GM18867 (cell line): ENCODE measurements around the gene TMC3.
"Not testable (repeated sequence)": the region's sequence is repeated elsewhere in the genome, so short reads cannot be mapped to it uniquely, and the experiment has no call there.

Experiments used
- ATAC-seq: cut with Tn5 transposase; IDR thresholded peaks from one replicate; pipeline ENCODE4 v1.9.1; 2021; ENCODE audit warnings: mild to moderate bottlenecking, moderate library complexity; ENCODE audit not compliant: unreplicated experiment

TMC3 gene

GRCh38 chr15:81373775-81374395 lies at the start of gene TMC3:
TMC3 (minus strand) TSS chr15:81374213; CDS start chr15:81374077, 136 bp downstream.
- ATAC-seq, result no peak

- ATAC-seq, result no peak
Observed at GRCh38 chr15:81421461-81421860, 47.4 kb upstream of the TMC3 start.

- ATAC-seq, result no peak
Observed at GRCh38 chr15:81419332-81419943, 45.4 kb upstream of the TMC3 start.

GRCh38 chr15:81418891-81419290 lies 44.9 kb upstream of the TMC3 start:
- ATAC-seq, result no peak

DNA sequence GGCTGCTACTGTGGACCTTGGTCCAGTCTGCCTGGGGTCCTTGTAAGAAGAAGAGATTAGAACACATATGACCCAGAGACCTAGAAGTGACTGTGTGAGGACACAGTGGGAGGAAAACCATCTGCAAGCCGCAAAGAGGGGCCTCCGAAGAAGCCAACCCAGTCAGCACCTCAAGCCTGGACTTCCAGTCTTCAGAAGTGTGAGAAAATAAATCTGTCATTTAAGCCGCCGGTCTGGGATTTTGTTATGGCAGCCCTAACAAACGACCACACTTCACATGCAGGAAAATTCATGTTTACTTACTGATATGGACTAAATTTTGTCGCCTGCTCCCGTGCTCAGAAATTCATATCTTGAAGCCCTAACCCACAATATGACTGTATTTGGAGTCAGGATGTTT lies 44.4 kb upstream of the TMC3 start:
- no peak for ATAC-seq

DNA sequence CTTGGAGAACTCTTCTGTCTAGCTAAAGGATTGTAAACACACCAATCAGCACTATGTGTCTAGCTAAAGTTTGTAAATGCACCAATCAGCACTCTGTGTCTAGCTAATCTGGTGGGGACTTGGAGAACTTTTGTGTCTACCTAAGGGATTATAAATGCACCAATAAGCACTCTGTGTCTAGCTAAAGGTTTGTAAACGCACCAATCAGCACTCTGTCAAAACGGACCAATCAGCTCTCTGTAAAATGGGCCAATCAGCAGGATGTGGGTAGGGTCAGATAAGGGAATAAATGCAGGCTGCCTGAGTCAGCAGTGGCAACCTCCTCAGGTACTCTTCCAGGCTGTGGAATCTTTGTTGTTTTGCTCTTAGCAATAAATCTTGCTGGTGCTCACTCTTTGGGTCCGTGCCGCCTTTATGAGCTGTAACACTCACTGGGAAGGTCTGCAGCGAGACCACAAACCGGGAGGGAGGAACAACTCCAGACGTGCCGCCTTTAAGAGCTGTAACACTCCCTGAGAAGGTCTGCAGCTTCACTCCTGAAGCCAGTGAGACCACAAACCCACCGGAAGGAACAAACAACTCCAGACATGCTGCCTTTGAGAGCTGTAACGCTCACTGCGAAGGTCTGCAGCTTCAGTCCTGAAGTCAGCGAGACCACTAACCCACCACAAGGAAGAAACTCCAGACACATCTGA lies 40.4 kb upstream of the TMC3 start:
- not testable (repeated sequence) for ATAC-seq

DNA sequence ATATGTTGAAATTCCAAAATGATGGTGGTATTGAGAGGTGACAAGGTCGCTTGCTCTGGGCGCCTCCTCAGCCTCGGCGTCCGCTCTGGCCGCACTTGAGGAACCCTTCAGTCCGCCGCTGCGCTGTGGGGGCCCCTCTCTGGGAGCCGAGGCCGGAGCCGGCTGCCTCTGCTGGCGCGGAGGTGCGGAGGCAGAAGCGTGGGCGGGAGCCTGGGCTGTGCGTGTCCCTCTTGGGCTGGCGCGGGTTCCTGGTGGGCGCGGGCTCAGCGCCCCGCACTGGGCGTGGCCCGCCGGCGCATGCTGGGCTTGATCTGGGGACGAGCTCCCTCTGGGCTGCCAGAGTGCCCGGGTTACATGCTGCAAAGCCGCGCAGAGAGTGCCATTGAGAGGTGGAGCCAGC lies 39.8 kb upstream of the TMC3 start:
- no peak for ATAC-seq

DNA sequence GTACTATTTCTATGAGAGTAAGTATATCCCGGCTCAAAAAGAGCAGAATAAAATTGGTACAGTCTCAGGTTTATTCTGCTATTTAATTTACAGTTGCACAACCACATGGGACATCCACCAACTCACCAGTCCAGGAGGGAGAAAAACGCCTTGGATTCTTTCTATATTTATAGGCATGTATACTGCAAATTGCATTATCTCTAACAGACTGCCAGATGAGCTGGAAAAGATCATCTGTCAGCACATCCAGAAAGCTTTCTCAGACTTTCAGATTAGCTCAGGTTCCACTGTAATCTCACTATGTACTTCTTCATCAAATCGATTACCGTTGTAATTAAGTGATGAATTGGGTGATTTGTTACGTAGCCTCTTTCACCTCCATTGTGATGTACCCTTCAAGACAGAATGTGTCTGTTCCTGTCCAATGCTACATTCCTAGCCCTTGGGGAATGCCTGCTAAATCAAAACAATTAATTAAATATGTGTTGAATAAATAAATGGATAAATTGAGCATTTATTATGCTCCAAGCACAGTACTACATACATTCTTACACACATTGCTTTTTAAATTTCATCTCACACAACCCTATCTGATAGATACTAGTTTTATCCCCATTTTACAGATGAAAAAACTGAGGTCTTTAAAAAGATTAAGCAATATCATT lies 38.1 kb upstream of the TMC3 start:
- ATAC-seq, result no peak

- ATAC-seq, result no peak
Observed at GRCh38 chr15:81411051-81411450, 37.0 kb upstream of the TMC3 start.

DNA sequence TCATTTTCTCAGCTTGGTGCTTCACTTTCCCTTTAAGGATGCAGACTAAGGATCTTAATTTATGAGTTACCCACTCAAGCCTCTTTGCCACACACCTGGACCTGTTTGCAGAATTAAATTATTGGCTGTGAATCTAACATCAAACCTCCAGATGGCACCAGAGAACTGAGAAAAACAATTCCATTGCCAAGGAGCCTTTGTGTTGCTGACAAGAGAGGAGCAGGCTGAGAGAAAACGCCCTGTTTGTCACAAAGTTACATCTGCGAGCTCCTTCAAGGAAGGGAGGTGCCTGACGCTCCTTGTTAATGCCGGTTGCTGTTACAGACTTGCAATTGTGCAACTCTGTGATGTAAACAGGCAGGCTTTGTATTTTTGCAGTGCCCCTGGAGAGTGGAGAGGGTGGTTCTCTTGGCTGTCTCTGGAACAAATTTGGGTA lies 36.3 kb upstream of the TMC3 start:
- ATAC-seq, result no peak

DNA sequence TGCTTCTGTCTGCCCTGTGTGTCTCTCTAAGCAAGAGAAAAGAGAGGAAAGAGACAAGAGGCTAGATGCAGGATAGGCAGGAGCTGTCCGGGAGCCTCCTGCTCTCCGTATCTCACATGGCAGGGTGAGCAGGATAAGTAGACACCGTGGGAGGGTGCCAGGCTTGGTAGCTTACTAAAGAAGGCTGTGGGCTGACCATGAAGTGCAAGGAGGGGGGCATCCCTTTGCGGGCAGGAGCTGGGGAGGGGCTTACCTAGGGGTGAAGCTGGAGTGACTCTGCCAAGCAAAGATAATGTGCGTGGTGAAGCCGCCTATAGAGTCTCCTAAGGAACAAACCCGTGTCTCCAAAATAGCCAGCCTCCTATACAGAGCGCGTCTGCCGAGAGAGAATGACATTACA lies 33.7 kb upstream of the TMC3 start:
- ATAC-seq, result no peak

- no peak for ATAC-seq
Observed at GRCh38 chr15:81407176-81407575, 33.2 kb upstream of the TMC3 start.

GRCh38 chr15:81400640-81401236 lies 26.7 kb upstream of the TMC3 start:
- ATAC-seq, result no peak

DNA sequence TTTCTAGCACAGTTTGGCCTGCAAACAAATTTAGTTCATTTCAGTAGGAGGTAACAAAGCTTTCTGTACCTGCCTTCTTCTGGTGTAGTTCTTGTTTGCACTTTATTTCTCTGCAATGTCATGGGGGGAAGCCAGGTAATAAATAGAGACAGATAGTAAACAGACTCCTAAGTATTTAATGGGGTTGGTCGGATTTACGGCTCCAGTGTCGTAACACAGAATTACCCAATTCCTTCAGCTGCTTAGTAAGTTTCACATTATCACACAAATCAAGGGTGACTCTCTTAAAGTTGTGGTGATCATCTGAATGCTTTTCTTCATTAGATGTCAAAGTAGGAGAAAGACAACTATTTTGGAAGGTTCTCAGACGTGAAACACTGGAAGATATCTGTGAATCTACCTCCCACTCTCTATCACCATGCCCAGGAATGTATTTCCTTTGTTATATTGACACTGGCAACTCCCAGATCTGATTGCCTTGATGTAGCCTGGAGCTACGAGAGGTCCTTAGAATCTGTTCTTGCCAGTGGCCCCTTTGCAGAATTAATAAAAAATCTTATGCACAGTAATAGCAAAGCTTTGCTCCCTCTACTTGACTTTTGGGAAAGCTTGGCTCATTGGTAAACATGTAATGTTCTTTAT lies 25.0 kb upstream of the TMC3 start:
- no peak for ATAC-seq

GRCh38 chr15:81398456-81398855 lies 24.4 kb upstream of the TMC3 start:
- no peak for ATAC-seq

- ATAC-seq, result no peak
Observed at GRCh38 chr15:81394603-81395002, 20.6 kb upstream of the TMC3 start.

GRCh38 chr15:81391657-81392056 lies 17.6 kb upstream of the TMC3 start:
- no peak for ATAC-seq

DNA sequence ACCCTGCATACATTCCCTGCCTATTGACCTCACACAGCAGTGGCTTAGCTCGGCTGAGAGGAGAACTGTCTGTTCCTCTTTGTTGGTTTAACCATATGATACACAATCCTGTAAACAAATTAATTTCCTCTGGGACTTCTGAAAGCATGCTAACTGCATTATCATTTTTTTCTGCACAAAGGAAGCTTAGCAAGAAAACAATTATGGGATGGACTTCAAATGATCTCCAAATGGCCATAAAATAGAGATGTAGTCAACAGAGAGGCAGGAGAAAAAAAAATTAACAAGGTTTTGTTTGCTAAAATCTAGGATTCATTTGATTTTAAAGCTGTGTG lies 14.4 kb upstream of the TMC3 start:
- no peak for ATAC-seq

GRCh38 chr15:81387621-81388435 lies 13.8 kb upstream of the TMC3 start:
- no peak for ATAC-seq

- ATAC-seq, result no peak
Observed at GRCh38 chr15:81386947-81387346, 12.9 kb upstream of the TMC3 start.
